Osteoblast (primary cell): ENCODE results near the gene NAA25. TPM values are rescaled to one million over a fixed set of nuclear protein-coding genes. Genes with fewer than 3 reads are reported as not detected.
A peak's percentile ranks its signal among the peaks of the same experiment; 100 is the strongest.

Source experiments
- DNase-seq: peaks from one replicate; pipeline ENCODE4 v3.0.0; 2011; ENCODE audit warnings: low spot score, mixed read lengths; ENCODE audit not compliant: insufficient read length; ENCODE audit errors: missing footprints
- H2AFZ ChIP-seq: 2 replicates; pipeline ENCODE4 v1.6.0; 2011; ENCODE audit warnings: mild to moderate bottlenecking, low read length
- H3K27ac ChIP-seq: 2 replicates; pipeline ENCODE4 v1.5.1; 2011; ENCODE audit warnings: mild to moderate bottlenecking, low read depth, low read length, moderate library complexity
- H3K27me3 ChIP-seq: 2 replicates; pipeline ENCODE4 v1.6.0; 2012; ENCODE audit warnings: mild to moderate bottlenecking, control low read depth, inconsistent platforms, low read length, moderate library complexity; ENCODE audit not compliant: insufficient read depth
- H3K36me3 ChIP-seq: 2 replicates; pipeline ENCODE4 v1.5.1; 2011; ENCODE audit warnings: mild to moderate bottlenecking, low read length, control low read depth, moderate library complexity; ENCODE audit not compliant: insufficient read depth
- H3K4me1 ChIP-seq: 2 replicates; pipeline ENCODE4 v1.5.1; 2011; ENCODE audit warnings: mild to moderate bottlenecking, low read length, control low read depth, moderate library complexity; ENCODE audit not compliant: insufficient read depth
- H3K4me2 ChIP-seq: 2 replicates; pipeline ENCODE4 v1.6.0; 2011; ENCODE audit warnings: mild to moderate bottlenecking, low read length; ENCODE audit not compliant: insufficient read depth
- H3K4me3 ChIP-seq: fragments of 200-600 bp; sonication (generic); 3 replicates; pipeline ENCODE4 v1.5.1; 2012; ENCODE audit warnings: mild to moderate bottlenecking, low read length, inconsistent platforms; ENCODE audit not compliant: insufficient read depth
- H3K79me2 ChIP-seq: 2 replicates; pipeline ENCODE4 v1.6.0; 2012; ENCODE audit warnings: mild to moderate bottlenecking, low read length, control low read depth, inconsistent platforms; ENCODE audit not compliant: insufficient read depth
- H3K9me3 ChIP-seq: 2 replicates; pipeline ENCODE4 v1.5.1; 2011; ENCODE audit warnings: low read depth, low read length, control low read depth
- H4K20me1 ChIP-seq: 2 replicates; pipeline ENCODE4 v1.6.0; 2012; ENCODE audit warnings: mild to moderate bottlenecking, low read length, control low read depth; ENCODE audit not compliant: insufficient read depth
- CTCF ChIP-seq: IDR thresholded peaks from 2 replicates; pipeline ENCODE4 v1.5.1; 2011; ENCODE audit warnings: mild to moderate bottlenecking, low read depth, low read length, moderate library complexity; ENCODE audit errors: extremely low read depth
- total RNA-seq: library from RNA; depleted of rRNA; stranded (reverse); fragments of >200 nt; gene quantifications from 2 replicates; pipeline ENCODE4 v1.2.3, GENCODE V29; 2012

NAA25 gene
- total RNA-seq, 1 donor = 20.6 TPM

DNA sequence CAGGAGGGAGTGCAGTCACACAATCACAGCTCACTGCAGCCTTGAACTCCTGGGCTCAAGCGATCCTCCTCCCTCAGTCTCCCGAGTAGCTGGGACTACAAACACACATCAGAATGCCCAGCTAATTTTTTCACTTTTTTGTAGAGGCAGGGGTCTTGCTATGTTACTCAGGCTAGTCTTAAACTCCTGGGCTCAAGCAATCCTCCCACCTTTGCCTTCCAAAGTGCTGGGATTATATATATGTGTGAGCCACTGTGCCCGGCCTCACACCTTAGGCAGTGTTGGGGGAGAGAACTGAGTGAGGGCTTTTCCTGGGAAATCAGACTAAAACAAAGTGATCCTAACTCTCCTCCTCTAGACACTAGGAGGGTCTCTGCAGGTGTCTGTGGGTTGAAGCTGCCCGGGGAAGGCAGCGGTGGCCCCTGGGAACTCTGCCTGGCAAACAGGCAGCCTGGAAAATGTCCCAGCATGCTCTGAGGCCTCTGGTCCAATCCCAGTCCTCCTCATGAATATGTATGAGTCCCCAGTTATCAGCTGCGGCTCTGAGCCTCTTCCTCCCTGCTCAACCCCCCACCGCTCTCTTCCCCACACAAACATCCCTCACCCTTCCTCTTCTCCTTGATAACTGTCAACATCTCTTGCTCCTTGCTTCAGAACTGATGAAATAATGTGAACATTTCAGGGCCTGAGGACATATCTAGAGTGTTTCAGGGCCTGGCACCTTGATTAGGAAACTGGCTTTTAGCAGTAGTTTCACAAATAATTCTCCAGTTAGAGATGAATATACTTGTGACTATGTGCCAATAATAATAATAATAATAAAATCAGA lies 7.9 kb upstream of the NAA25 start:
- Histone ChIP-seq H3K27me3 (no peaks in the 10 kb centered on the region), H4K20me1 (no peaks in the 10 kb centered on the region), H3K9me3 (no peaks in the 10 kb centered on the region), H3K4me1 (peaks cover 8% of the 10 kb centered on the region), H3K4me2 (peak overlapping the region; percentile 63), H3K79me2 (no peaks in the 10 kb centered on the region), H3K27ac (peak overlapping the region; percentile 72), H3K4me3 (no peak overlapping the region), H2AFZ (peak overlapping the region; percentile 90), H3K36me3 (no peaks in the 10 kb centered on the region)
- TF ChIP-seq CTCF = no peak
- peak; percentile 62 for DNase-seq

- no peak overlapping the region for H2AFZ ChIP-seq
- H3K27me3 ChIP-seq = no peaks in the 10 kb centered on the region
- no peak overlapping the region for H3K4me3 ChIP-seq
- H3K79me2 ChIP-seq = no peaks in the 10 kb centered on the region
- no peaks in the 10 kb centered on the region for H3K9me3 ChIP-seq
- no peaks in the 10 kb centered on the region for H4K20me1 ChIP-seq
- H3K36me3 ChIP-seq = no peaks in the 10 kb centered on the region
- no peak overlapping the region for H3K4me2 ChIP-seq
- H3K4me1 ChIP-seq = peaks cover 8% of the 10 kb centered on the region
- TF ChIP-seq CTCF = no peak
- H3K27ac ChIP-seq = no peak overlapping the region
- no peak for DNase-seq
Measured at GRCh38 chr12:112115259-112116045, 6.9 kb upstream of the NAA25 start.

GRCh38 chr12:112112409-112113133 lies 4.0 kb upstream of the NAA25 start:
- H4K20me1 ChIP-seq = peaks cover 3% of the 10 kb centered on the region
- H3K79me2 ChIP-seq = peaks cover 14% of the 10 kb centered on the region
- DNase-seq = no peak
- H3K27me3 ChIP-seq = no peaks in the 10 kb centered on the region
- H3K4me1 ChIP-seq = peaks cover 10% of the 10 kb centered on the region
- H2AFZ ChIP-seq = no peak overlapping the region
- H3K36me3 ChIP-seq = no peaks in the 10 kb centered on the region
- H3K27ac ChIP-seq = no peak overlapping the region
- TF ChIP-seq CTCF = no peak
- no peaks in the 10 kb centered on the region for H3K9me3 ChIP-seq
- H3K4me3 ChIP-seq = no peak overlapping the region
- no peak overlapping the region for H3K4me2 ChIP-seq
